K562 (cell line): ENCODE results near the gene CCSER1. TPM values are rescaled to one million over a fixed set of nuclear protein-coding genes. Genes with fewer than 3 reads are reported as not detected.

Source experiments
- ATAC-seq: fragments of 200-7000 bp; cut with Tn5 transposase; 3 replicates; pipeline ENCODE4 v1.9.1; 2020; ENCODE audit warnings: moderate library complexity
- BruUV-seq: library from RNA; stranded (reverse); fragments of 400-500 nt; replicated peaks from 2 replicates; lab custom pipeline; 2021; lab: Mats Ljungman, UMichigan
- CTCF ChIA-PET: fragments of 300-600 bp; formaldehyde crosslinking; extraction: SDS; loops from one replicate; lab custom pipeline; 2021; ENCODE audit warnings: low intra/inter-chr PET ratio; lab: Yijun Ruan, JAX
- POLR2A ChIA-PET: fragments of 300-600, 350-650 bp; sonication (Branson Sonifier 250); formaldehyde crosslinking; extraction: SDS; loops from one replicate; lab custom pipeline; 2021; ENCODE audit warnings: antibody characterized with exemption, inconsistent platforms; lab: Yijun Ruan, JAX
- DNase-seq, 4 experiments: peaks; one replicate each; pipeline versions ENCODE4 v3.0.0 to v3.0.0-alpha.2; 2011 to 2018; ENCODE audit warnings: low spot score in 3 of 4, mixed read lengths in 3 of 4; ENCODE audit errors: extremely low read depth in 1 of 4
- FAIRE-seq: peaks from 2 replicates; lab custom pipeline; 2011; peaks lifted over from hg19 to GRCh38; lab: Jason Lieb, UNC
- H2AFZ ChIP-seq: 2 replicates; pipeline ENCODE4 v1.6.0; 2011; ENCODE audit warnings: low read depth, low read length, control low read depth, inconsistent platforms
- H3K27ac ChIP-seq: fragments of 200-600 bp; 3 replicates; pipeline ENCODE4 v1.8.0; 2011; ENCODE audit warnings: low read depth, mild to moderate bottlenecking, control low read depth, inconsistent platforms, low read length, moderate library complexity, mixed read lengths; ENCODE audit errors: extremely low read depth
- H3K27me3 ChIP-seq, 2 experiments: fragments of 300-600 bp in 1 of 2; 2 replicates in 1 of 2; 3 replicates in 1 of 2; pipeline versions ENCODE4 v1.6.0 to v1.8.0; 2011; ENCODE audit warnings: inconsistent platforms in 2 of 2, low read length in 2 of 2, mild to moderate bottlenecking in 1 of 2, mixed read lengths in 1 of 2, moderate library complexity in 1 of 2; ENCODE audit not compliant: control insufficient read depth in 2 of 2, insufficient read depth in 2 of 2
- H3K36me3 ChIP-seq: fragments of 300-600 bp; 3 replicates; pipeline ENCODE4 v1.8.0; 2011; ENCODE audit warnings: mild to moderate bottlenecking, low read length, inconsistent platforms; ENCODE audit not compliant: control insufficient read depth, insufficient read depth
- H3K4me1 ChIP-seq, 2 experiments: fragments of 200-600 bp in 1 of 2; replicated peaks in 1 of 2; 2 replicates in 1 of 2; 3 replicates in 1 of 2; pipeline versions ENCODE4 v1.5.1 to v1.8.0; 2011; ENCODE audit warnings: inconsistent platforms in 2 of 2, low read length in 2 of 2, mild to moderate bottlenecking in 1 of 2, mixed read lengths in 1 of 2, moderate library complexity in 1 of 2; ENCODE audit not compliant: control insufficient read depth in 2 of 2, insufficient read depth in 2 of 2
- H3K4me2 ChIP-seq: 2 replicates; pipeline ENCODE4 v1.6.1; 2011; ENCODE audit warnings: low read length, control low read depth, inconsistent platforms, mixed read lengths; ENCODE audit not compliant: insufficient read depth
- H3K4me3 ChIP-seq: fragments of 200-600 bp; sonication (generic), shearing (Covaris generic); 2 replicates; pipeline ENCODE4 v1.5.1; 2016; ENCODE audit warnings: control low read depth, inconsistent platforms
- H3K79me2 ChIP-seq: fragments of 200-600 bp; 3 replicates; pipeline ENCODE4 v1.8.0; 2011; ENCODE audit warnings: low read length, inconsistent platforms; ENCODE audit not compliant: control insufficient read depth, insufficient read depth
- H3K9ac ChIP-seq, 2 experiments: 2 replicates each; pipeline versions ENCODE4 v1.6.0 to v1.6.1; 2011; ENCODE audit warnings: low read depth in 2 of 2, low read length in 2 of 2, control low read depth in 1 of 2, inconsistent platforms in 1 of 2, mild to moderate bottlenecking in 1 of 2, mixed read lengths in 1 of 2; ENCODE audit not compliant: insufficient read depth in 1 of 2
- H3K9me1 ChIP-seq: one replicate; pipeline ENCODE4 v1.6.0; 2011; ENCODE audit warnings: inconsistent platforms, mild to moderate bottlenecking, low read length, moderate library complexity; ENCODE audit not compliant: control insufficient read depth, insufficient read depth
- H3K9me3 ChIP-seq: replicated peaks from 2 replicates; pipeline ENCODE4 v1.5.1; 2011; ENCODE audit warnings: low read depth, low read length, inconsistent platforms; ENCODE audit not compliant: control insufficient read depth, insufficient read depth
- H4K20me1 ChIP-seq: replicated peaks from 2 replicates; pipeline ENCODE4 v1.6.1; 2011; ENCODE audit warnings: low read length, inconsistent platforms, mixed read lengths; ENCODE audit not compliant: control insufficient read depth, insufficient read depth
- PCBP1 ChIP-seq: fragments of 200-400 bp; formaldehyde crosslinking; IDR thresholded peaks from 2 replicates; pipeline ENCODE4 v1.6.1; 2018; ENCODE audit warnings: mild to moderate bottlenecking, low read depth, low read length; ENCODE audit not compliant: poor library complexity, severe bottlenecking
- STAG1 ChIP-seq: sonication (generic); formaldehyde crosslinking; IDR thresholded peaks from 2 replicates; pipeline ENCODE4 v1.5.0; 2020; ENCODE audit warnings: missing genetic modification reagents, borderline replicate concordance
- STAT6 ChIP-seq: sonication (generic); formaldehyde crosslinking; IDR thresholded peaks from 2 replicates; pipeline ENCODE4 v1.8.1; 2023; ENCODE audit warnings: mild to moderate bottlenecking, missing genetic modification reagents
- ZNF592 ChIP-seq: fragments of 450-650 bp; IDR thresholded peaks from 2 replicates; pipeline ENCODE4 v1.6.1; 2017; ENCODE audit warnings: antibody characterized with exemption, mild to moderate bottlenecking
- WGBS: fragments of 100-300 bp; shearing (Covaris generic); methylation state at CpG from one replicate; pipeline ENCODE4 v1.1.6; 2016; ENCODE audit warnings: low coverage, mixed read lengths; ENCODE audit not compliant: insufficient coverage; ENCODE audit errors: missing lambda C conversion rate; 5-methylcytosine and 5-hydroxymethylcytosine counted together
- in situ Hi-C: fragments of 300-500 bp; cut with MboI; formaldehyde crosslinking; loops from 4 replicates; pipeline ENCODE4 v1.15.0; 2018; ENCODE audit warnings: inconsistent platforms, mixed read lengths
- intact Hi-C: fragments of 100-400 bp; cut with micrococcal nuclease; formaldehyde crosslinking; loops from 2 replicates; pipeline ENCODE4 v1.14.2; 2022
- polyA plus RNA-seq, 8 experiments: library from polyadenylated mRNA; depleted of rRNA in 4 of 8; stranded (reverse) in 5 of 8; unstranded in 3 of 8; fragments of >200 nt; fragmentation: Nextera tagmentation in 2 of 8; fragmentation: Illumina TruSeq in 1 of 8; extraction: Ambion mirVana in 2 of 8; extraction: Trizol in 1 of 8; gene quantifications; 2 replicates each; pipeline versions ENCODE4 v1.2.1 to v1.2.3, GENCODE V29; 2011 to 2014; ENCODE audit warnings: inconsistent platforms in 1 of 8, missing spikeins in 1 of 8
- total RNA-seq, 7 experiments: library from RNA; depleted of rRNA in 6 of 7; stranded (reverse); fragments of >200 nt in 6 of 7; fragmentation: Illumina TruSeq in 2 of 7; extraction: Trizol in 2 of 7; gene quantifications; 2 replicates each; pipeline versions ENCODE4 v1.2.1 to v1.2.3, GENCODE V29; 2011 to 2021; ENCODE audit warnings: low replicate concordance in 1 of 7

CCSER1 gene
- total and polyA plus RNA-seq, 9 of the 15 experiments (the other 6 are each of a cell fraction or from before 2014, with no cell fraction given), result not detected

- DNase-seq, result no peak
- Histone ChIP-seq H4K20me1 (no peaks in the 10 kb centered on the region), H3K4me3 (no peak overlapping the region), H3K9me1 (no peaks in the 10 kb centered on the region), H3K79me2 (no peaks in the 10 kb centered on the region), H3K36me3 (no peaks in the 10 kb centered on the region), H3K9me3 (0 out of 2 replicates have a peak, but pooled peaks cover 2% of the 10 kb centered on the region), H3K27ac (no peak overlapping the region), H3K4me2 (no peak overlapping the region), H2AFZ (no peak overlapping the region), H3K9ac (no peak overlapping the region), H3K27me3 (no peaks in the 10 kb centered on the region), H3K4me1 (no peaks in the 10 kb centered on the region)
- no peak for ATAC-seq
- no peak for FAIRE-seq
- no TSS peak for BruUV-seq
- POLR2A ChIA-PET, result no interaction called here
- WGBS, result 0% methylated on average over 3 of the region's 3 CpGs
- intact Hi-C loops (no loop called here), in situ Hi-C loops (no loop called here)
- TF ChIP-seq STAT6 (no peak), ZNF592 (no peak), STAG1 (CRISPR knock-in tag) (no peak), PCBP1 (no peak)
- CTCF ChIA-PET, result no interaction called here
Measured at GRCh38 chr4:90883519-90883918, 756.3 kb downstream of the CCSER1 start.
